Stromal cell of bone marrow (primary cell): ENCODE data around the gene EZH2.

Experiments
- DNase-seq: peaks from one replicate; pipeline ENCODE4 v3.0.0-alpha.2; 2012; ENCODE audit warnings: low read depth

The EZH2 gene

DNA sequence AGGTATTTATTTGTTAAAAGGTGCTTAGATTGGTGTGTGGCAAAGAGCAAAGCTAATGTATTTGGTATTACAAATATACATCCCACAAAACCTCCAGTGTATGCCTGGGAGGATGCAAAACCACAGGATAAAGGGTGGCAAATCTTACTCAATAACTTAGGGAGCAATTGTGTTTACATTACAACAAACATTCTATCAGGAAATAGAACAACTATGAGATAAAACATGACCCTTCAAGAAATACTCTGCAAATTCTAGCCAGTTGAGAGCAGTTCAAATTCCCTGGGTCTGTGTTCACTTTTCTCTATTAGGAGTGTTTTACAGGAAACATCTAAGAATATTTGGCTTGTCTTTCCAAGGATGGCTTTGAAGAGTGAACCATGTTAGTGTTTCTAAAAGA, 120.5 kb downstream of the EZH2 start:
- DNase-seq: no peak

DNA sequence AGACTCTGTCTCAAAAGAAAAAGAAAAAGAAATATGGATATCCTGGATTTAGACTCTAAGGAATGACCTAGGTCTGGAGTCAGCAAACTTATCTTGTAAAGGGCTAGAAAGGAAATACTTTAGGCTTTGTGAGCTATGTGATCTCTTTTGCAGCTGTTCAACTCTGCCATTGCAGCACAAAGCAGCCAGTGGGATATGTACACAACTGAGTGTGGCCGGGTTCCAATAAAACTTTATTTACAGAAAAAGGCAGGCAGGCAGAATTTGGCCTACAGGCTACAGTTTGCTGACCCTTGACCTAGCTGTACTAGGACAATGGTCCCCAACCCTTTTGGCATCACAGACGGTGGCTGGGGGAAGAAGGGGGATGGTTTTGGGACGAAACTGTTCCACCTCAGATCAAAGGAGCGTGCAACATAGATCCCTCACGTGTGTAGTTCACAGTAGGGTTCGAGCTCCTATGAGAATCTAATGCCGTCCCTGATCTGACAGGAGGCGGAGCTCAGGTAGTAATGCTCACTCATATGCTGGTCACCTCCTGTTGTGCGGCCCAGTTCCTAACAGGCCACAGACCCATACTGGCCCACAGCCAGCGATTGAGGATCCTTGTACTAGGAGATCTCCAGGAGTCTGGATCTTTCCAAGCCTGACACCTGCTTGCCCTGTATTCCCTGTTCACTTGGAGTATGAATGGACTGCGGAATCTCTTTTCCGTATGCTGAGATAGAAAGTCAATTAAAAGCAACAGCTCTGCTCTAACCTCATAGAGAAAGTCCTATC, 122.4 kb downstream of the EZH2 start:
- DNase-seq: no peak
